Muscle of arm (tissue), 12 donors: Measurements from ENCODE around the gene LRRN3. TPM values are rescaled to one million over a fixed set of nuclear protein-coding genes. Genes with fewer than 3 reads are reported as not detected.
A peak's percentile ranks its signal among the peaks of the same experiment; 100 is the strongest.

Experiments
- DNase-seq: peaks from one replicate; pipeline ENCODE4 v3.0.0-alpha.2; 2013
- polyA plus RNA-seq, 12 donors: library from polyadenylated mRNA; unstranded; fragments of 120-200 nt; gene quantifications; one replicate each; pipeline ENCODE4 v1.2.1, GENCODE V29; 2013; ENCODE audit not compliant: insufficient read length in 12 of 12

The LRRN3 gene
- polyA plus RNA-seq, 12 donors, result 7.4 to 21.0 (median 11.9) TPM; not detected in 1

DNA sequence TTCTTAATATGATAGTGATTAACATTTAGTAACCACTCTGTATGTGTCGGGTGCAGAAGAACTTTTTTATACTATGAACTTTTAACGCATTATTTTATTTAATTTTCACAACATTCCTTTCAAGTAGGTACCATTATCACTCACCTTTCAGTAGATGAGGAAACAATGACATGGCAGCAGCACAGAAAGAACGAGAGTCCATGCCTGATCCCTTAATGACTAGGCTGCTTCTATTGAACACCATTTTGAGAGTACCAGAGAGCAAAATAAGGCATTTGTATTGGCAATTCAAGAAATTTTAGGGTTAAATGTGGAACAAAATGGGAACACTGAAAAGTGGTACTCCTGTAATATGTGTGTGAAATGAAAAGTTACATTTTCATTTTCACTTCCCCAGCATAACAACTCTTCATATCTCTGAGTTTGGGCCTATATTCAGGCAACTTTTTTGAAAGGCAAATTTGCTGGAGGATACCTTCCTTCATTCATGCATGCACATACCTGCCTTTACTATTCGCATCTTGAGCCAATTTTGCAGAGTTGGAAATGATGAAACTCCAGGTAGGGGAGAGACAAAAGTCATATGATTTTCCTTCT, 12.8 kb downstream of the LRRN3 start:
- no peak for DNase-seq

DNA sequence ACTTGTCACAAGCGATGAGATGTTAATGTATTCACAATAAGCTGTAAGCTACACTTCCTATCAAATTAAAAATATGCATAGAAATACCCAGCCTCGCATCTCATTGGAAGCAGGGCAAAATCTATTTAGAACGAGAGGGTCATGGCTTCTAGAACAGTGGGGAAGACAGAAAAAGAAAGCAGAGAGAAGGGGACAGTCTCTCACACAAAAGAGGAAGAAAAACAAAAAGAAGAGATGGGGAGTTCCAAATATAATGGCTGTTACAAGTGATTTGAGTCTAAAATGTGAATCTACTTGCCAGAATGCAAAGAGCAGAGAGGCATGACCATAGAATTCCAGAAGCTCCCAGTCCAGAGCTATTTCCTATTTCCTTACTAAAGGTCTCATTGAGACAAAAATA, 13.8 kb downstream of the LRRN3 start:
- DNase-seq, result no peak

GRCh38 chr7:111105269-111105668, 14.3 kb downstream of the LRRN3 start:
- DNase-seq, result no peak

GRCh38 chr7:111107579-111107978, 16.7 kb downstream of the LRRN3 start:
- no peak for DNase-seq

DNA sequence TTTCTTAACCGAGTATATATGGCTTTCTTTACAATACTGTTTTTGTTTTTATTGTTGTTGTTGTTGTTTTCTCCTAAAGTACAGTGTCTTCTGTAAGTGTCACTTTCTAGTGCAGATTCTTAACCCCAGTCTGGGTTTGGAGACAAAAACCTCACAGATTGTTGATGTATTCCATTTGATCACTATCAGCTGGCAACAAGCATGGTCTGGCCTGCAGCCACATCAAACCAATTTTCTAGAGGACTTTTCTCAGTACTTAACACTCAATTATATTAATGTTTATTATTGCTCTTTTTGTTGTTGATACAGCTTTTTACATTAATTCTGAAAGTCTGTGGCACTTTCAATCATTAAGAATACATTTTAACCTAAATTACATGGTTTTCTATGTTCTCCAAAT, 17.1 kb downstream of the LRRN3 start:
- DNase-seq, result no peak

- DNase-seq, result no peak
Observed at GRCh38 chr7:111108496-111108895, 17.6 kb downstream of the LRRN3 start.

- no peak for DNase-seq
Observed at GRCh38 chr7:111112439-111112838, 21.5 kb downstream of the LRRN3 start.

- DNase-seq, result no peak
Observed at GRCh38 chr7:111113263-111114017, 22.5 kb downstream of the LRRN3 start.

DNA sequence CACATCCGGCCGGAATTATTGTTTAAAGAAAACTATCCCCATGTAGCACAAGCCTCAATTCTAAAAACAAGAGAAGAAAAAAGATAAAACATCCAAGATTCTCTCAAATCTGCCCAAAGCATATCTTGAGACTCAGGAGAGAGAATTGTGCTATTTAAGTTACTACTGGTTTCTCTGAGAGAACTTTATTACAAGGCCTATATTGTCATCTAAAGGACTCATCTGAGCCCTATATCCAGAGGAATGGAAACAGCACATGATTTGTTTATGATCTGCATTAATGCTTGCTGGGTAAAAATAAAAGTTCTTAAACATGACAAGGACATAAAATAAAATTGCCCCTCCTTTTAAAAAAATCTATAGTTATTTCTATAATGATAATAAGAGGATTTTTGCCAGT, 25.0 kb downstream of the LRRN3 start:
- DNase-seq, result no peak

- DNase-seq, result no peak
Observed at GRCh38 chr7:111126987-111127386, 36.1 kb downstream of the LRRN3 start.

- no peak for DNase-seq
Observed at GRCh38 chr7:111129435-111129834, 38.5 kb downstream of the LRRN3 start.

GRCh38 chr7:111132833-111133232, 41.9 kb downstream of the LRRN3 start:
- DNase-seq, result no peak

GRCh38 chr7:111137296-111138192, 46.6 kb downstream of the LRRN3 start:
- no peak for DNase-seq

- peak; percentile 5 for DNase-seq
Observed at GRCh38 chr7:111138193-111138569, 47.3 kb downstream of the LRRN3 start.

GRCh38 chr7:111138586-111138985, 47.7 kb downstream of the LRRN3 start:
- DNase-seq, result no peak

- DNase-seq, result no peak
Observed at GRCh38 chr7:111140091-111140865, 49.4 kb downstream of the LRRN3 start.

GRCh38 chr7:111145472-111145871, 54.5 kb downstream of the LRRN3 start:
- DNase-seq, result no peak

DNA sequence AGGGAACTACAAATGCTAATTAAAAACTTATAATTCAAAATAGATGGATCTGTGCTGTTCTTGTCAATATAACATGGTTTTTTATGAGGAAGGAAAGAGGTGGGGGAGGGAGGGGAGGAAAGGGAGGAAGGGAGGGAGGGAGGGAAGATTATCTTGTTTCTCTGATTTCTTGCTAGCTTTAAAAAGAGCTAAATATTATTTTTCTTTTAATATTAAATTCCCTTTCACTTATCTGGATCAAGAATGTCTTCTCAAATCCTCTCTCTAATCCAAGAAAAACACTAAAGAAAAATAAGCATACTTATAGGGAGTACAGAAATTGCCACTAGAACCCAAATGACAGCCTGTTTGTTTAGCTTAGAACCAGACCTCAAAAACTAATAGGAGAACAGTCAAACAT, 55.2 kb downstream of the LRRN3 start:
- DNase-seq, result no peak

DNA sequence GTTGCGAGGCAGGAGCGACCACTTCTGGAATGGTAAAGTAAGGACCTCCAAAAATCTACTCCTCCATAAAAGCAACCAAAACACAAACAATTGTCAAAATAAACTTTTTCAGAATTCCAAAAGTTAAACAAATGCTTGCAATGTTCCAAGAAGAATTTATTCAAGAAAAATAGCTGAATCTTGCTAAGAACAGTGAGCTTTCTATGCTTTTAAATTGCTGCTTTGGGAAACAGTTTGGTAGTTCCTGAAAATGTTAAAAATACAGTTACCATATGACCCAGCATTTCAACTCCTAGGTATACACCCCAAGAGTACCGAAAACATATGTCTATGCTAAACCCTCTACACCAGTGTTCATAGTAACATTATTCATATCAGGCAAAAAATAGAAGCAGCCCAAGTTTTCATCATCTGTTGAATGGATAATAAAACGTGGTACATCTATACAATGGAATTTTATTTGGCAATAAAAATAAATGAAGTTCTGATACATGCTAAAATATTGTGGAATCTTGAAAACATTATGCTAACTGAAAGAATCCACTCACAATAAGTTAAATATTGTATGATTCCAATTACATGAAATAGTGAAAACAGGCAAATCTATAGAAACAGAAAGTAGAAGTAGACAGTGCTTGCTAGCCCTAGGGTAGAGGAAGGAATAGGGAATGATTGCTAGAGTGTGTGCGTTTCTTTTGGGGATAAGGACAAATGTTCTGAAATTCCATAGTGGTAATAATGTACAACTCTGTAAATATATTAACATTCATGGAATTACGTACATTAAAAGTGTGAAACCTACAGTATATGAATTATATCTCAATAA, 57.0 kb downstream of the LRRN3 start:
- no peak for DNase-seq

GRCh38 chr7:111150709-111151108, 59.8 kb downstream of the LRRN3 start:
- DNase-seq, result no peak

GRCh38 chr7:111159426-111159825, 68.5 kb downstream of the LRRN3 start:
- DNase-seq, result no peak
